Measurements from ENCODE around the gene DNM2. TPM values are rescaled to one million over a fixed set of nuclear protein-coding genes. Genes with fewer than 3 reads are reported as not detected.

Gene DNM2
- total and polyA plus RNA-seq, 2 of the 13 experiments (the other 11 are each of a cell fraction or from before 2014, with no cell fraction given) = 41.7 to 59.8 TPM

DNA sequence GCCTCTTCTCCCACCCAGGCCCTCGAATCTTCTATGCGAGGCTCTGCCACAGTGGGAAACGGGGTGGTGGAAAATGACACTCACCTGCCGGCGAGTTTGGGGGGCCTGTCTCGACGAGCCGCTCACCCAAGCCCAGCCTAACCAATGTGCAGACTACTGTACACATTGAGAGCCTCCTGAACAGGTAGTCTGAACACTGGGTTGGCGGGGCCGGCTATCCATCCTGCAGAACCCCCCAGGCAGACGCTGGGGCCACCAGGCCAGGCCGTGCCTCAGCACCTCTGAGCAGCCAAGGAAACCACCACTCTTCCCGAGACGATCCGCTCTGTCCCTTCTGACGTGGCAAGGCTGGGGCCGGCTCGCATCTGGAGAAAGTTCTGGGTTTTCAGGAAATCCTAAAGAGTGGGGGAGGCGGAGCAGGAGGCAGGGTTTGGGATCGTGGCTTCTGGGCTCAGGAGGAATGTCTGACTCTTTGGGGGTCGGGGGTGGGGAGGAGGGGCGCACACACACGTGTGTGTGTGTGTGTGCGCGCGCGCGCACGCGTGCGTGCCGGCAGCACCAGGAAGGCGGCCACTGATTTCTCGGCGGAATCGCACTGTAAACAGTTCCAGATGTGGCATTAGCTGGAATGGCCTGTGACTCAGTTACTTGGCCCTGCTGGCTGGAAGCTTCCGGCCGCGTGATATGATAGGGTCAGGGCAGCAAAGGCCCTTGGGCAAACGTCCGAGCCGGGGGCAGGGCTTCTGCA is 99.6 kb downstream of the DNM2 start:
- no peaks in the 10 kb centered on the region for H3K9me3 ChIP-seq (ENCODE audit: low read length)
- ATAC-seq (no peak), FAIRE-seq (no peak), DNase-seq (ENCODE audit: low spot score) (no peak)
- 95% methylated on average over 37 of the region's 42 CpGs for WGBS (ENCODE audit: low lambda C conversion rate)
- peaks cover 0 to 2% of the 10 kb centered on the region in 2 experiments; a peak in 1 of 5 replicates for H3K27me3 ChIP-seq (ENCODE audit: control insufficient read depth in 1 of 2, insufficient read depth in 2 of 2, low read length in 2 of 2)
- no peaks in the 10 kb centered on the region for H3K79me2 ChIP-seq (ENCODE audit: insufficient read depth, low read length)
- ChIA-PET CTCF (ENCODE audit: low intra/inter-chr PET ratio, low total read pairs) (no interaction called here), POLR2A (interaction anchor here (0.6 kb wide), 1 partner anchor 962 kb away, joined by 3 read pairs; no protein-coding TSS in a partner anchor)
- H3K4me3 ChIP-seq (replicated peaks in 1 of 3; ENCODE audit: insufficient read depth in 1 of 3, low read depth in 2 of 3, low read length in 3 of 3) = no peak overlapping the region
- no peak for TF ChIP-seq TCF7L2 (IDR thresholded peaks at IDR 0.05; ENCODE audit: low read depth, low read length)
- TF ChIP-seq, protein P1, sequence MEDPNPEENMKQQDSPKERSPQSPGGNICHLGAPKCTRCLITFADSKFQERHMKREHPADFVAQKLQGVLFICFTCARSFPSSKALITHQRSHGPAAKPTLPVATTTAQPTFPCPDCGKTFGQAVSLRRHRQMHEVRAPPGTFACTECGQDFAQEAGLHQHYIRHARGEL (CRISPR knock-in tag; IDR thresholded peaks at IDR 0.05) = no peak
- TF ChIP-seq ZIK1 (CRISPR knock-in tag; IDR thresholded peaks at IDR 0.05; ENCODE audit: borderline replicate concordance, low read depth) = no peak
- no peak for TF ChIP-seq NFE2 (CRISPR knock-in tag; IDR thresholded peaks at IDR 0.05)
- TF ChIP-seq, protein P2, sequence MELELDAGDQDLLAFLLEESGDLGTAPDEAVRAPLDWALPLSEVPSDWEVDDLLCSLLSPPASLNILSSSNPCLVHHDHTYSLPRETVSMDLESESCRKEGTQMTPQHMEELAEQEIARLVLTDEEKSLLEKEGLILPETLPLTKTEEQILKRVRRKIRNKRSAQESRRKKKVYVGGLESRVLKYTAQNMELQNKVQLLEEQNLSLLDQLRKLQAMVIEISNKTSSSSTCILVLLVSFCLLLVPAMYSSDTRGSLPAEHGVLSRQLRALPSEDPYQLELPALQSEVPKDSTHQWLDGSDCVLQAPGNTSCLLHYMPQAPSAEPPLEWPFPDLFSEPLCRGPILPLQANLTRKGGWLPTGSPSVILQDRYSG (CRISPR knock-in tag; IDR thresholded peaks at IDR 0.05) = no peak
- no peak for TF ChIP-seq SP2 (CRISPR knock-in tag; IDR thresholded peaks at IDR 0.05)
- TF ChIP-seq DMAP1 (CRISPR knock-in tag; IDR thresholded peaks at IDR 0.05) = no peak
- TF ChIP-seq, protein P3, sequence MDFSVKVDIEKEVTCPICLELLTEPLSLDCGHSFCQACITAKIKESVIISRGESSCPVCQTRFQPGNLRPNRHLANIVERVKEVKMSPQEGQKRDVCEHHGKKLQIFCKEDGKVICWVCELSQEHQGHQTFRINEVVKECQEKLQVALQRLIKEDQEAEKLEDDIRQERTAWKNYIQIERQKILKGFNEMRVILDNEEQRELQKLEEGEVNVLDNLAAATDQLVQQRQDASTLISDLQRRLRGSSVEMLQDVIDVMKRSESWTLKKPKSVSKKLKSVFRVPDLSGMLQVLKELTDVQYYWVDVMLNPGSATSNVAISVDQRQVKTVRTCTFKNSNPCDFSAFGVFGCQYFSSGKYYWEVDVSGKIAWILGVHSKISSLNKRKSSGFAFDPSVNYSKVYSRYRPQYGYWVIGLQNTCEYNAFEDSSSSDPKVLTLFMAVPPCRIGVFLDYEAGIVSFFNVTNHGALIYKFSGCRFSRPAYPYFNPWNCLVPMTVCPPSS (IDR thresholded peaks at IDR 0.05) = no peak
- TF ChIP-seq, protein P4, sequence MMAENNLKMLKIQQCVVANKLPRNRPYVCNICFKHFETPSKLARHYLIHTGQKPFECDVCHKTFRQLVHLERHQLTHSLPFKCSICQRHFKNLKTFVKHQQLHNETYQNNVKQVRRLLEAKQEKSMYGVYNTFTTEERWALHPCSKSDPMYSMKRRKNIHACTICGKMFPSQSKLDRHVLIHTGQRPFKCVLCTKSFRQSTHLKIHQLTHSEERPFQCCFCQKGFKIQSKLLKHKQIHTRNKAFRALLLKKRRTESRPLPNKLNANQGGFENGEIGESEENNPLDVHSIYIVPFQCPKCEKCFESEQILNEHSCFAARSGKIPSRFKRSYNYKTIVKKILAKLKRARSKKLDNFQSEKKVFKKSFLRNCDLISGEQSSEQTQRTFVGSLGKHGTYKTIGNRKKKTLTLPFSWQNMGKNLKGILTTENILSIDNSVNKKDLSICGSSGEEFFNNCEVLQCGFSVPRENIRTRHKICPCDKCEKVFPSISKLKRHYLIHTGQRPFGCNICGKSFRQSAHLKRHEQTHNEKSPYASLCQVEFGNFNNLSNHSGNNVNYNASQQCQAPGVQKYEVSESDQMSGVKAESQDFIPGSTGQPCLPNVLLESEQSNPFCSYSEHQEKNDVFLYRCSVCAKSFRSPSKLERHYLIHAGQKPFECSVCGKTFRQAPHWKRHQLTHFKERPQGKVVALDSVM (CRISPR knock-in tag; IDR thresholded peaks at IDR 0.05) = no peak
- no peak for TF ChIP-seq SMC3 (IDR thresholded peaks at IDR 0.05; ENCODE audit: low read length)
- no TSS peak for BruUV-seq (replicated peaks)
- in situ Hi-C loops (cut with HindIII; ENCODE audit: extremely low pct_ligation_motif_present, low pct_unique_long_range_greater_than_20kb) (no loop called here), intact Hi-C loops (cut with micrococcal nuclease; ENCODE audit: unreplicated experiment) (no loop called here)
- H3K36me3 ChIP-seq (replicated peaks in 1 of 2; ENCODE audit: control insufficient read depth in 1 of 2, insufficient read depth in 2 of 2, low read length in 2 of 2) = peaks cover 15 to 45% of the 10 kb centered on the region in 2 experiments; a peak in 4 of 5 replicates
- no peak overlapping the region for H3K9ac ChIP-seq (ENCODE audit: insufficient read depth, low read depth, low read length)
- H3K27ac ChIP-seq (ENCODE audit: extremely low read length, insufficient read depth, low read length) = no peak overlapping the region
- peaks cover 5% of the 10 kb centered on the region; the same call in 1 of the 2 replicates for H3K4me1 ChIP-seq (ENCODE audit: insufficient read depth, low read length)
- H2AFZ ChIP-seq (ENCODE audit: low read length) = no peak overlapping the region
- no peak overlapping the region for H3K4me2 ChIP-seq (ENCODE audit: low read depth, low read length)
- H4K20me1 ChIP-seq (ENCODE audit: insufficient read depth, low read length) = no peaks in the 10 kb centered on the region

Data from HepG2 (cell line).